Neural progenitor cell (in vitro differentiated cells): ENCODE data around the gene MYL1. TPM values are rescaled to one million over a fixed set of nuclear protein-coding genes. Genes with fewer than 3 reads are reported as not detected.

Experiments used
- DNase-seq: peaks from one replicate; pipeline ENCODE4 v3.0.0-alpha.2; 2016; ENCODE audit warnings: low spot score
- H2AFZ ChIP-seq: fragments of 200-600 bp; sonication (generic); replicated peaks from 2 replicates; pipeline ENCODE4 v1.6.1; 2016; ENCODE audit warnings: antibody characterized with exemption
- H3F3A ChIP-seq: fragments of 200-600 bp; sonication (generic); 2 replicates; pipeline ENCODE4 v1.6.1; 2016; ENCODE audit warnings: antibody characterized with exemption, low read depth
- H3K27ac ChIP-seq: fragments of 200-600 bp; sonication (generic); 2 replicates; pipeline ENCODE4 v1.5.1; 2016; ENCODE audit warnings: mild to moderate bottlenecking
- H3K27me3 ChIP-seq: fragments of 200-600 bp; sonication (generic); 2 replicates; pipeline ENCODE4 v1.6.1; 2016; ENCODE audit warnings: mild to moderate bottlenecking, moderate library complexity
- H3K36me3 ChIP-seq: fragments of 200-600 bp; sonication (generic); 2 replicates; pipeline ENCODE4 v1.5.1; 2016
- H3K4me1 ChIP-seq: fragments of 200-600 bp; sonication (generic); 2 replicates; pipeline ENCODE4 v1.6.1; 2016; ENCODE audit warnings: mixed run types
- H3K4me2 ChIP-seq: fragments of 200-600 bp; sonication (generic); 2 replicates; pipeline ENCODE4 v1.6.1; 2016
- H3K4me3 ChIP-seq: fragments of 200-600 bp; sonication (generic); 2 replicates; pipeline ENCODE4 v1.5.1; 2016
- H3K79me2 ChIP-seq: fragments of 200-600 bp; sonication (generic); 2 replicates; pipeline ENCODE4 v1.6.1; 2016; ENCODE audit warnings: low read depth
- H3K9ac ChIP-seq: fragments of 200-600 bp; sonication (generic); 2 replicates; pipeline ENCODE4 v1.6.1; 2016
- H3K9me3 ChIP-seq: fragments of 200-600 bp; sonication (generic); 2 replicates; pipeline ENCODE4 v1.5.1; 2016; ENCODE audit warnings: low read depth
- H4K20me1 ChIP-seq: fragments of 200-600 bp; sonication (generic); 2 replicates; pipeline ENCODE4 v1.6.1; 2016; ENCODE audit warnings: low read depth
- H3K27ac Mint-ChIP-seq: 3 replicates; pipeline ENCODE4 v1.8.0; 2021; ENCODE audit warnings: mixed read lengths
- H3K27me3 Mint-ChIP-seq: 2 replicates; pipeline ENCODE4 v1.8.0; 2022; ENCODE audit warnings: low read depth, mild to moderate bottlenecking, inconsistent platforms, moderate library complexity, mixed read lengths; ENCODE audit not compliant: insufficient read depth
- H3K36me3 Mint-ChIP-seq: 3 replicates; pipeline ENCODE4 v1.8.0; 2021; ENCODE audit warnings: mixed read lengths
- H3K4me1 Mint-ChIP-seq: 3 replicates; pipeline ENCODE4 v1.8.0; 2021; ENCODE audit warnings: mixed read lengths
- H3K4me3 Mint-ChIP-seq: 3 replicates; pipeline ENCODE4 v1.8.0; 2021; ENCODE audit warnings: mild to moderate bottlenecking, moderate library complexity, mixed read lengths
- H3K9me3 Mint-ChIP-seq: 3 replicates; pipeline ENCODE4 v1.8.0; 2020; ENCODE audit warnings: mixed read lengths
- EZH2 ChIP-seq: fragments of 200-600 bp; sonication (generic); IDR thresholded peaks from 2 replicates; pipeline ENCODE4 v1.6.1; 2017; ENCODE audit warnings: antibody characterized with exemption, mild to moderate bottlenecking, moderate library complexity
- EZH2phosphoT487 ChIP-seq: fragments of 200-600 bp; sonication (generic); IDR thresholded peaks from 2 replicates; pipeline ENCODE4 v1.6.1; 2017; ENCODE audit warnings: antibody characterized with exemption
- total RNA-seq: library from RNA; depleted of rRNA; stranded (reverse); fragments of >200 nt; gene quantifications from 2 replicates; pipeline ENCODE4 v1.2.3, GENCODE V29; 2015; ENCODE audit warnings: low replicate concordance
- TF ChIP-seq, protein P1 (sequence below): fragments of 200-600 bp; sonication (generic); IDR thresholded peaks from 2 replicates; pipeline ENCODE4 v1.5.1; 2017; ENCODE audit warnings: antibody characterized with exemption, mild to moderate bottlenecking

MYL1 gene
- total RNA-seq, 1 donor from 2014 or later: not detected

DNA sequence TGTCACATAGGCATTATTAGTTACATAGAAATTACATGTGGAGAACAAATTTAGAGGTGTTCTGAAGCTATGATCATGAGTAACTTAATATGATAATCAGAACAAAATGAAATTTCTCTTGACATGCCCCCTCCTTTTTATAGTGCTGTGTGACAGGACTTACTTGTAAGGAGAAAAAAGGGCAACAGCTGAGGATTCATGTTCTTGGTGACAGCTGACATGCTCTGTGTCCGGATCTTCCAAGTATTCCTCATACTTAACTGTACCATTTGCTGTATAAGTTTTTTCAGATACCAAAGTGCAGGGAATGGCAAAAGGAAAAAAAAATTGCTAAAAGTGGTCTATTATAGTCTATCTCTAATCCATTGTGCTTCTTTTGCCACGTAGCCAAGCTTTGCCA is 3.5 kb upstream of the MYL1 start:
- Histone ChIP-seq H3K79me2 (no peaks in the 10 kb centered on the region), H3K9ac (no peak overlapping the region), H4K20me1 (no peaks in the 10 kb centered on the region), H3K9me3 (no peaks in the 10 kb centered on the region), H3K4me2 (no peak overlapping the region), H3K4me3 (no peak overlapping the region), H3K27ac (no peak overlapping the region), H2AFZ (no peak overlapping the region), H3F3A (no peaks in the 10 kb centered on the region), H3K36me3 (no peaks in the 10 kb centered on the region), H3K4me1 (no peaks in the 10 kb centered on the region), H3K27me3 (no peaks in the 10 kb centered on the region)
- Mint-ChIP-seq H3K27me3 (peaks cover 5% of the 10 kb centered on the region), H3K4me1 (no peaks in the 10 kb centered on the region), H3K36me3 (no peaks in the 10 kb centered on the region), H3K9me3 (no peaks in the 10 kb centered on the region), H3K4me3 (no peak overlapping the region), H3K27ac (no peak overlapping the region)
- no peak for DNase-seq
- TF ChIP-seq EZH2phosphoT487 (no peak), EZH2 (no peak)
- TF ChIP-seq, protein P1, sequence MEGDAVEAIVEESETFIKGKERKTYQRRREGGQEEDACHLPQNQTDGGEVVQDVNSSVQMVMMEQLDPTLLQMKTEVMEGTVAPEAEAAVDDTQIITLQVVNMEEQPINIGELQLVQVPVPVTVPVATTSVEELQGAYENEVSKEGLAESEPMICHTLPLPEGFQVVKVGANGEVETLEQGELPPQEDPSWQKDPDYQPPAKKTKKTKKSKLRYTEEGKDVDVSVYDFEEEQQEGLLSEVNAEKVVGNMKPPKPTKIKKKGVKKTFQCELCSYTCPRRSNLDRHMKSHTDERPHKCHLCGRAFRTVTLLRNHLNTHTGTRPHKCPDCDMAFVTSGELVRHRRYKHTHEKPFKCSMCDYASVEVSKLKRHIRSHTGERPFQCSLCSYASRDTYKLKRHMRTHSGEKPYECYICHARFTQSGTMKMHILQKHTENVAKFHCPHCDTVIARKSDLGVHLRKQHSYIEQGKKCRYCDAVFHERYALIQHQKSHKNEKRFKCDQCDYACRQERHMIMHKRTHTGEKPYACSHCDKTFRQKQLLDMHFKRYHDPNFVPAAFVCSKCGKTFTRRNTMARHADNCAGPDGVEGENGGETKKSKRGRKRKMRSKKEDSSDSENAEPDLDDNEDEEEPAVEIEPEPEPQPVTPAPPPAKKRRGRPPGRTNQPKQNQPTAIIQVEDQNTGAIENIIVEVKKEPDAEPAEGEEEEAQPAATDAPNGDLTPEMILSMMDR: no peak

DNA sequence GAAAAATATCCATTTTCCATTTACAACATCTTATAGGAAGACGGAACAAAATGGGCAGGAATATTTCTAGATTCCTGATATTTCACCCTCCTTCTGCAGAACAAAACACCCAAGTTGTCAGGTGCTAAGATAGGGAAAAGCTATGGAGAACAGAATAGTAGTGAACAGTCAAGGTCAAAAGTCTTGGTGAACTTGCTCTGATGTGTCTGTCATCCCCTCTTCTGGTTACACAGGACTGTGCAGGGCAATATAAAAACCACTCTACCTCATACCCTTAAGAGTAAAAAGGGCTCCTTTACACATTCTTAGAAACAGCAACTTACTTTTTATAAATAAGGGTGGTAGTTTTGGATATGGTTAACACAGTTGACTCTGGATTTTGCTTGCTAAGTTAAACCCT is 4.4 kb downstream of the MYL1 start:
- Histone ChIP-seq H4K20me1 (no peaks in the 10 kb centered on the region), H3K4me2 (no peak overlapping the region), H3K27me3 (no peaks in the 10 kb centered on the region), H3K9ac (no peak overlapping the region), H3F3A (no peaks in the 10 kb centered on the region), H3K4me3 (no peak overlapping the region), H2AFZ (no peak overlapping the region), H3K36me3 (no peaks in the 10 kb centered on the region), H3K9me3 (no peaks in the 10 kb centered on the region), H3K27ac (no peak overlapping the region), H3K4me1 (no peaks in the 10 kb centered on the region), H3K79me2 (no peaks in the 10 kb centered on the region)
- Mint-ChIP-seq H3K9me3 (no peaks in the 10 kb centered on the region), H3K27me3 (peaks cover 3% of the 10 kb centered on the region), H3K4me3 (no peak overlapping the region), H3K27ac (no peak overlapping the region), H3K4me1 (no peaks in the 10 kb centered on the region), H3K36me3 (no peaks in the 10 kb centered on the region)
- TF ChIP-seq, protein P1: no peak
- TF ChIP-seq EZH2phosphoT487: no peak
- TF ChIP-seq EZH2: no peak
- DNase-seq: no peak

DNA sequence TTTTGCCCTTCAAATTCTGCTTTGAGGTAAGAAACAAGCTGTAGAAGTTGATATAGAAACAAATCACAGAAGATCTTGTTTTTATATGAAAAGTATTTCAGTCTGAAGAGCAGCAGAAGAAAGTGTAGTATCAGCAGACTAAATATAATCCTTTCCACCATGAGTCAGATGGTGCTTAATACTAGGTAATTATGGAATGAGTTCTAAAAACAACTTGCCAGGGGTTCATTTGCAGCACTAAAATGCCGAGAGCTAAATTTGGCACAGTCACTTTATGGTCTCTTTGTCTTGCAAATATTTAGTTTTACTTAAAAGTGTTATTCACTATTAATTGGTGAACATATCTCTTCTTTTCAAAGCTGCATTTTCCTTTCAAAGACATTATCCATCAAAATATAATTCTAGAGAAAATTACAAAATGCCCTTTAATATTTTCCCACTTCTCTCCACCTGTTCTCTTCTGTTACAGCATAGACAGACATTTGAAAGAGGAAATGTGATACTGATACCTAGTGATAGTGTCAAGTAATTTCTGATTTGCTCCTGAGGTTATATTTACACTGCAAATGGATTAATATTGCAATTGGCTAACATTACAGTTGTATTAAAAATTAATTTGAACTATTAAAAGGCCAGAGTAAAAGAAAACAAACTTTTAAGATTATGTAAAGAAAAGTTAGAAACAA is 5.3 kb downstream of the MYL1 start:
- no peaks in the 10 kb centered on the region for H3K4me1 ChIP-seq
- no peaks in the 10 kb centered on the region for H3K9me3 Mint-ChIP-seq
- H3K9ac ChIP-seq: no peak overlapping the region
- no peak overlapping the region for H3K4me2 ChIP-seq
- no peaks in the 10 kb centered on the region for H3K9me3 ChIP-seq
- no peaks in the 10 kb centered on the region for H3K36me3 ChIP-seq
- no peak overlapping the region for H3K27ac Mint-ChIP-seq
- H3K4me3 ChIP-seq: no peak overlapping the region
- H3K27me3 Mint-ChIP-seq: peaks cover 3% of the 10 kb centered on the region
- no peak overlapping the region for H3K4me3 Mint-ChIP-seq
- no peak overlapping the region for H3K27ac ChIP-seq
- DNase-seq: no peak
- no peaks in the 10 kb centered on the region for H3K27me3 ChIP-seq
- no peaks in the 10 kb centered on the region for H3F3A ChIP-seq
- no peaks in the 10 kb centered on the region for H3K36me3 Mint-ChIP-seq
- H3K4me1 Mint-ChIP-seq: no peaks in the 10 kb centered on the region
- no peaks in the 10 kb centered on the region for H3K79me2 ChIP-seq
- H4K20me1 ChIP-seq: no peaks in the 10 kb centered on the region
- TF ChIP-seq, protein P1: no peak
- no peak for TF ChIP-seq EZH2
- no peak for TF ChIP-seq EZH2phosphoT487
- H2AFZ ChIP-seq: no peak overlapping the region
